DMS53 (cell line): ENCODE data around the gene SORCS3.
A peak's percentile ranks its signal among the peaks of the same experiment; 100 is the strongest.

Source experiments
- DNase-seq: peaks from one replicate; lab custom pipeline; 2025; lab: John Stamatoyannopoulos, UW

The SORCS3 gene

GRCh38 chr10:104778371-104778770, 137.3 kb downstream of the SORCS3 start:
- no peak for DNase-seq

- no peak for DNase-seq
Measured at GRCh38 chr10:104779701-104780100, 138.6 kb downstream of the SORCS3 start.

GRCh38 chr10:104780165-104780564, 139.1 kb downstream of the SORCS3 start:
- no peak for DNase-seq

GRCh38 chr10:104780946-104781595, 140.0 kb downstream of the SORCS3 start:
- no peak for DNase-seq

- no peak for DNase-seq
Measured at GRCh38 chr10:104784452-104784851, 143.4 kb downstream of the SORCS3 start.

- DNase-seq: no peak
Measured at GRCh38 chr10:104791471-104791870, 150.4 kb downstream of the SORCS3 start.

GRCh38 chr10:104795411-104795810, 154.3 kb downstream of the SORCS3 start:
- no peak for DNase-seq

- DNase-seq: no peak
Measured at GRCh38 chr10:104796823-104797222, 155.7 kb downstream of the SORCS3 start.

GRCh38 chr10:104802941-104803340, 161.9 kb downstream of the SORCS3 start:
- no peak for DNase-seq

- no peak for DNase-seq
Measured at GRCh38 chr10:104804880-104805279, 163.8 kb downstream of the SORCS3 start.

GRCh38 chr10:104806801-104807200, 165.7 kb downstream of the SORCS3 start:
- DNase-seq: no peak

GRCh38 chr10:104807581-104808310, 166.7 kb downstream of the SORCS3 start:
- DNase-seq: no peak

GRCh38 chr10:104809288-104810090, 168.4 kb downstream of the SORCS3 start:
- DNase-seq: peak; percentile 37

GRCh38 chr10:104811166-104811565, 170.1 kb downstream of the SORCS3 start:
- no peak for DNase-seq

- DNase-seq: no peak
Measured at GRCh38 chr10:104816501-104816900, 175.4 kb downstream of the SORCS3 start.

- no peak for DNase-seq
Measured at GRCh38 chr10:104819731-104820130, 178.6 kb downstream of the SORCS3 start.

GRCh38 chr10:104822088-104822487, 181.0 kb downstream of the SORCS3 start:
- no peak for DNase-seq

GRCh38 chr10:104824380-104825006, 183.4 kb downstream of the SORCS3 start:
- DNase-seq: peak; percentile 18

GRCh38 chr10:104831272-104831671, 190.2 kb downstream of the SORCS3 start:
- DNase-seq: no peak

- no peak for DNase-seq
Measured at GRCh38 chr10:104834580-104834979, 193.5 kb downstream of the SORCS3 start.

GRCh38 chr10:104835422-104835821, 194.3 kb downstream of the SORCS3 start:
- no peak for DNase-seq

- DNase-seq: no peak
Measured at GRCh38 chr10:104842704-104843103, 201.6 kb downstream of the SORCS3 start.
